HCT116 (cell line): ENCODE measurements around the gene ERC2. TPM values are rescaled to one million over a fixed set of nuclear protein-coding genes. Genes with fewer than 3 reads are reported as not detected.

Experiments
- ATAC-seq: fragments of 200-7000 bp; cut with Tn5 transposase; 2 replicates; pipeline ENCODE4 v1.9.1; 2020; ENCODE audit warnings: mild to moderate bottlenecking, moderate library complexity
- BruUV-seq: library from RNA; stranded (reverse); fragments of 400-500 nt; replicated peaks from 2 replicates; lab custom pipeline; 2021; lab: Mats Ljungman, UMichigan
- CTCF ChIA-PET: fragments of 300-600 bp; sonication (Branson Sonifier 250); formaldehyde crosslinking; loops from one replicate; lab custom pipeline; 2021; ENCODE audit warnings: antibody characterized with exemption; lab: Charles Lee
- POLR2A ChIA-PET: fragments of 300-600, 350-600 bp; sonication (Branson Sonifier 250); formaldehyde crosslinking; loops from one replicate; lab custom pipeline; 2021; ENCODE audit warnings: antibody characterized with exemption; lab: Charles Lee
- RAD21 ChIA-PET, 2 experiments: fragments of 300-600 bp; sonication (Branson Sonifier 250); formaldehyde crosslinking; loops; one replicate each; lab custom pipeline; 2023; ENCODE audit warnings: low total read pairs in 2 of 2; ENCODE audit not compliant: uncharacterized antibody in 2 of 2, unreplicated experiment in 2 of 2, low non-redundant PET in 1 of 2; lab: Charles Lee
- DNase-seq: peaks from one replicate; pipeline ENCODE4 v3.0.0-alpha.2; 2010; ENCODE audit warnings: low read depth, low spot score
- H2AFZ ChIP-seq: fragments of 200-600 bp; shearing (Covaris generic), sonication (generic); 2 replicates; pipeline ENCODE4 v1.6.1; 2017; ENCODE audit warnings: low read depth, mixed run types, mixed read lengths, antibody characterized with exemption, low read length; ENCODE audit not compliant: poor library complexity, severe bottlenecking
- H3K27ac ChIP-seq: 2 replicates; pipeline ENCODE4 v1.5.1; 2012; ENCODE audit warnings: low read depth, low read length
- H3K27me3 ChIP-seq: fragments of 200-600 bp; sonication (generic); 2 replicates; pipeline ENCODE4 v1.6.1; 2016; ENCODE audit warnings: mixed run types, low read length, mixed read lengths; ENCODE audit not compliant: insufficient read depth
- H3K36me3 ChIP-seq, 2 experiments: fragments of 200-500 bp in 1 of 2; fragments of 200-600 bp in 1 of 2; sonication (Bioruptor generic) in 1 of 2; sonication (generic) in 1 of 2; 2 replicates each; pipeline versions ENCODE4 v1.5.1 to v1.6.1; 2014 to 2016; ENCODE audit warnings: low read length in 2 of 2, inconsistent platforms in 1 of 2, mixed read lengths in 1 of 2, mixed run types in 1 of 2; ENCODE audit not compliant: insufficient read depth in 2 of 2, control insufficient read depth in 1 of 2
- H3K4me1 ChIP-seq, 2 experiments: fragments of 200-600 bp in 1 of 2; sonication (generic) in 1 of 2; 2 replicates each; pipeline versions ENCODE4 v1.5.1 to v1.6.1; 2012 to 2017; ENCODE audit warnings: low read length in 2 of 2, inconsistent platforms in 1 of 2, mild to moderate bottlenecking in 1 of 2, mixed read lengths in 1 of 2, mixed run types in 1 of 2, moderate library complexity in 1 of 2; ENCODE audit not compliant: insufficient read depth in 2 of 2, control insufficient read depth in 1 of 2
- H3K4me2 ChIP-seq: fragments of 200-600 bp; sonication (generic); 2 replicates; pipeline ENCODE4 v1.6.1; 2017; ENCODE audit warnings: mixed run types, low read length, mixed read lengths
- H3K4me3 ChIP-seq, 2 experiments: fragments of 200-600 bp in 1 of 2; sonication (generic) in 1 of 2; replicated peaks in 1 of 2; 2 replicates each; pipeline ENCODE4 v1.5.1; 2011 to 2016; ENCODE audit warnings: low read length in 2 of 2, control low read depth in 1 of 2, low read depth in 1 of 2, mild to moderate bottlenecking in 1 of 2, mixed read lengths in 1 of 2, mixed run types in 1 of 2
- H3K79me2 ChIP-seq: fragments of 200-600 bp; sonication (generic); 2 replicates; pipeline ENCODE4 v1.6.1; 2017; ENCODE audit warnings: mild to moderate bottlenecking, mixed run types, low read length, moderate library complexity, mixed read lengths; ENCODE audit not compliant: insufficient read depth
- H3K9ac ChIP-seq: fragments of 200-600 bp; sonication (generic); 2 replicates; pipeline ENCODE4 v1.6.1; 2016; ENCODE audit warnings: low read length, mixed read lengths
- H3K9me2 ChIP-seq: fragments of 200-600 bp; sonication (generic), shearing (Covaris generic); 2 replicates; pipeline ENCODE4 v1.6.1; 2017; ENCODE audit warnings: mixed run types, mild to moderate bottlenecking, moderate library complexity; ENCODE audit not compliant: insufficient read depth
- H3K9me3 ChIP-seq, 2 experiments: fragments of 200-500 bp in 1 of 2; fragments of 200-600 bp in 1 of 2; sonication (Bioruptor generic) in 1 of 2; sonication (generic) in 1 of 2; 2 replicates each; pipeline ENCODE4 v1.6.1; 2014 to 2017; ENCODE audit warnings: low read length in 2 of 2, mixed read lengths in 2 of 2, inconsistent platforms in 1 of 2, low read depth in 1 of 2, mild to moderate bottlenecking in 1 of 2, mixed run types in 1 of 2, moderate library complexity in 1 of 2; ENCODE audit not compliant: control insufficient read depth in 1 of 2, insufficient read depth in 1 of 2
- H4K20me1 ChIP-seq: fragments of 200-600 bp; sonication (generic), shearing (Covaris generic); 2 replicates; pipeline ENCODE4 v1.6.1; 2017; ENCODE audit warnings: mixed run types, mild to moderate bottlenecking, moderate library complexity; ENCODE audit not compliant: insufficient read depth
- EZH2phosphoT487 ChIP-seq: fragments of 200-600 bp; IDR thresholded peaks from 2 replicates; pipeline ENCODE4 v1.6.1; 2018; ENCODE audit warnings: antibody characterized with exemption, borderline replicate concordance
- RAD21 ChIP-seq: IDR thresholded peaks from 2 replicates; pipeline ENCODE4 v1.6.1; 2012; ENCODE audit warnings: low read depth, mild to moderate bottlenecking
- SRF ChIP-seq: IDR thresholded peaks from 2 replicates; pipeline ENCODE4 v1.6.1; 2012; ENCODE audit warnings: low read depth
- ZFX ChIP-seq: fragments of 450-650 bp; IDR thresholded peaks from 2 replicates; pipeline ENCODE4 v1.6.1; 2017
- intact Hi-C: fragments of 100-400 bp; cut with micrococcal nuclease; formaldehyde crosslinking; loops from 2 replicates; pipeline ENCODE4 v1.10.0; 2022
- total RNA-seq: library from RNA; stranded (reverse); gene quantifications from one replicate; pipeline ENCODE4 v1.2.1, GENCODE V29; 2021; ENCODE audit not compliant: unreplicated experiment
- TF ChIP-seq, protein P1 (sequence below): IDR thresholded peaks from 2 replicates; pipeline ENCODE4 v1.6.1; 2011; ENCODE audit warnings: mild to moderate bottlenecking, low read length, moderate library complexity; ENCODE audit not compliant: insufficient replicate concordance; ENCODE audit errors: extremely low read depth
- TF ChIP-seq, protein P2 (sequence below): IDR thresholded peaks from 2 replicates; pipeline ENCODE4 v1.6.1; 2012

ERC2 gene
- total RNA-seq, 1 experiment from 2014 or later = not detected

DNA sequence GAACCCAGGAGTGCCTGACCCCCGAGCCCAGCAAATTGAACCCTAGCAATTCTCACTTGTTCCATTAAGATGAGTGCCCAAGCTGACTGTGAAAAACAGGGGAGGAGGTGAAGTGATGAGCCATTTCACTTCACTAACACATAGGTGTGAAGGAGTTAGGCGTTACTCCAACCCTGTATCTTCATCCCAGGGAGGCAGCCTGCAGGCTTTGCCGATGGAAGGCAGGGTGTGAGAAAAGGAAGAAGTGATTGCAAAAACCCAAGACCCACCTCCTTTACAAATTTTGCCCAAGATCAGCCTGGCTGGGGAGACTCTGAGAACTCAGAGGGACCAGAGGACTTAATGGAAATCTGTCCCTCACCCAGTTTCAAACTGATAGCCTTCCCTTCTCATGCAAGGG lies 851.5 kb downstream of the ERC2 start (continued):
- TF ChIP-seq, protein P1, sequence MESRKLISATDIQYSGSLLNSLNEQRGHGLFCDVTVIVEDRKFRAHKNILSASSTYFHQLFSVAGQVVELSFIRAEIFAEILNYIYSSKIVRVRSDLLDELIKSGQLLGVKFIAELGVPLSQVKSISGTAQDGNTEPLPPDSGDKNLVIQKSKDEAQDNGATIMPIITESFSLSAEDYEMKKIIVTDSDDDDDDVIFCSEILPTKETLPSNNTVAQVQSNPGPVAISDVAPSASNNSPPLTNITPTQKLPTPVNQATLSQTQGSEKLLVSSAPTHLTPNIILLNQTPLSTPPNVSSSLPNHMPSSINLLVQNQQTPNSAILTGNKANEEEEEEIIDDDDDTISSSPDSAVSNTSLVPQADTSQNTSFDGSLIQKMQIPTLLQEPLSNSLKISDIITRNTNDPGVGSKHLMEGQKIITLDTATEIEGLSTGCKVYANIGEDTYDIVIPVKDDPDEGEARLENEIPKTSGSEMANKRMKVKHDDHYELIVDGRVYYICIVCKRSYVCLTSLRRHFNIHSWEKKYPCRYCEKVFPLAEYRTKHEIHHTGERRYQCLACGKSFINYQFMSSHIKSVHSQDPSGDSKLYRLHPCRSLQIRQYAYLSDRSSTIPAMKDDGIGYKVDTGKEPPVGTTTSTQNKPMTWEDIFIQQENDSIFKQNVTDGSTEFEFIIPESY = no peak

DNA sequence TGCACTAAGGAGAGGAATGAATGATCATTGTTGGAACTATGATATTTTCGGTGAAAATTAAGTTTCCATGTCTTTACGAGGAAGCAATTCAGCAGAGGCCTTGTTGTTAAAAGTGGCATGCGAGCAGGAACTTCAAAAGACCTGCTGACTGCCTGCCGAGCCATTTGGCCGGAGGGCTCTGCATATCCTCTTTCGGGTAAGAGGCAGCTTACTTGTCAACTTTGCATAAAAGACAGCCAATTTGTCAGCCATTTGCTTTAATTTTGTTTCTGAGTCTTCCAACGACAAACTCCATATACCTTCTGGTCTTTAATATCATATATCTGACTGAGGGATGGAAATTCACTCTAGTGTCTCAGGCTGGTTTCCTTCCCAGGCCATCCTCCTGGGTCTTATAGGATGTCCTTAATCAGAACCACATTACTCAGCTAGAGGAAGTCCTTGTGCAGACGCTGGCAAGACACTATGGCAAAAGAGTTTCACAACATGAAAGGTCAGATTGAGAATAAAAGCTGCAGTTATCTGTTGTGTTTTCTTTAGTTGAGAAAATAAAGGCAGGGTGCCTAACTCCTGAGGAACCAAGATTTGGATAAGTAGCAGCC lies 852.5 kb downstream of the ERC2 start:
- no peaks in the 10 kb centered on the region for H3K36me3 ChIP-seq
- no peaks in the 10 kb centered on the region for H3K79me2 ChIP-seq
- H4K20me1 ChIP-seq = no peaks in the 10 kb centered on the region
- POLR2A ChIA-PET = no interaction called here
- H3K4me3 ChIP-seq = no peak overlapping the region
- DNase-seq (no peak), ATAC-seq (no peak)
- no TSS peak for BruUV-seq
- CTCF ChIA-PET = no interaction called here
- no peak overlapping the region for H3K27ac ChIP-seq
- H3K9me3 ChIP-seq = peaks cover 0 to 11% of the 10 kb centered on the region in 2 experiments; a peak in 2 of 4 replicates
- intact Hi-C loops = no loop called here
- TF ChIP-seq RAD21 (no peak), ZFX (no peak), SRF (no peak), EZH2phosphoT487 (no peak)
- TF ChIP-seq, protein P2, sequence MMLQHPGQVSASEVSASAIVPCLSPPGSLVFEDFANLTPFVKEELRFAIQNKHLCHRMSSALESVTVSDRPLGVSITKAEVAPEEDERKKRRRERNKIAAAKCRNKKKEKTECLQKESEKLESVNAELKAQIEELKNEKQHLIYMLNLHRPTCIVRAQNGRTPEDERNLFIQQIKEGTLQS = no peak
- H3K27me3 ChIP-seq = no peaks in the 10 kb centered on the region
- RAD21 ChIA-PET = no interaction called here
- no peaks in the 10 kb centered on the region for H3K4me1 ChIP-seq
- no peak overlapping the region for H3K9ac ChIP-seq
- no peak overlapping the region for H2AFZ ChIP-seq
- H3K9me2 ChIP-seq = no peaks in the 10 kb centered on the region
- no peak overlapping the region for H3K4me2 ChIP-seq
